ENCODE data around the gene ADAM29.
"Not testable (repeated sequence)": the region's sequence is repeated elsewhere in the genome, so short reads cannot be mapped to it uniquely, and the experiment has no call there.

Gene ADAM29

DNA sequence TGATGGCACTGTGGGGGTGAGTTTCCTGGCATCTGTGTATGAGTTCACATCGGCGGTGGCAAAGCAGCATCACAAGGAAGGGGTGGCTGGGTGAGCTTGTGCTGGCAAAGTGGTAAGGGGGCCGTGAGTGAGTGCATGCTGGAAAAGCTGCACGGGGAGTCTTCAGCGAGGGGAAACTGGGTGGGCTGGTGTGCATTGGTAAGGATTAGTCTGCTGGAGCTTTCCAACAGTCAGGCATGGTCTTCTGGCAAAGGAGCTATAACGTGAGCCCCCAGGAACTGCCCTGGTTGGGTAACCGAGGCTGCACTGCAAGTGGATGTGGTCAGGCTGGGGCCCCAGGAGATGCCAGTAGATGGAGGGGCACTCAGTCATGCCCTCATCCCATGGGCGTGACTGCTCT, 30.7 kb downstream of the ADAM29 start:
- no peak for DNase-seq (ENCODE audit: low read depth in 2 of 2)

DNA sequence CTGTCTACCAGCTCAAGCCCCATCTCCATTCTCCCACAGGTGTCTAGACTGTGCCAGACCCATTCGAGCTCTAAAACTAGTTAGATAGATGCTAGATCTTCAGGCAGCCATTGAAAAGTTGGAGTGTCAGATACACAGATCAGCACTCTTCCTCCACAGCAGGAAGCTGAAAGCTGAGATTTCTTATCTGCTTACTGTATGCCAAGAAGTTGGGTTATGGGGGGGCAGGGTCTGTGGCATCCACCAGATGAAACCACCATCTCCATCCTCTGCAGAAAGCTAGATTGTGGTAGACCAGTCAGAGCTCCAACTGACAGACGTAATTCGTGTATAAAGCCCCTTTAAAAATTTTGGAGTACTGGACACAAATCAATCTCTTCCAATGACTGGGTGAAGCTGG, 54.8 kb downstream of the ADAM29 start:
- DNase-seq (ENCODE audit: low read depth in 2 of 2) = no peak

- DNase-seq (ENCODE audit: low read depth in 2 of 2) = no peak
Measured at GRCh38 chr4:174973336-174973735, 55.2 kb downstream of the ADAM29 start.

- DNase-seq (ENCODE audit: low read depth in 2 of 2) = no peak
Measured at GRCh38 chr4:174983128-174983750, 65.1 kb downstream of the ADAM29 start.

GRCh38 chr4:174983870-174984269, 65.7 kb downstream of the ADAM29 start:
- not testable (repeated sequence) for DNase-seq (ENCODE audit: low read depth in 2 of 2)

- DNase-seq (ENCODE audit: low read depth in 2 of 2) = no peak
Measured at GRCh38 chr4:174989791-174990190, 71.6 kb downstream of the ADAM29 start.

- DNase-seq (ENCODE audit: low read depth in 2 of 2) = no peak
Measured at GRCh38 chr4:174993916-174994315, 75.8 kb downstream of the ADAM29 start.

DNA sequence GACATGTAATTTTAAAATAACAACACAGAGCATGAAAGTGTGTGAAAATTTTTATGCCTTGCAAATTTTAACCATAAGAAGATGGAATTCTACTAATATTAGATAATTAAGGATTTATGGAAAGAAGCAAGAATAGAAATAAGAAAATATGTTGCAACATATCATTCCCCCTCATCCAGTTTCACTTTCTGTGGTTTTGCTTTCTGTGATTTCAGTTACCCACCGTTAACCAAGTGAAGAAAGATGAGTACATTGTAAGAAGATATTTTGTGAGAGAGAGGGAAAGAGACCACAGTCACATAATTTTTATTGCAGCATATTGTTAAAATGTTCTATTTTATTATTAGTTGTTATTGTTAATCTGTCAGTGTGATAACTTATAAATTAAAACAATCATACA, 77.9 kb downstream of the ADAM29 start:
- no peak for DNase-seq (ENCODE audit: low read depth in 2 of 2)

DNA sequence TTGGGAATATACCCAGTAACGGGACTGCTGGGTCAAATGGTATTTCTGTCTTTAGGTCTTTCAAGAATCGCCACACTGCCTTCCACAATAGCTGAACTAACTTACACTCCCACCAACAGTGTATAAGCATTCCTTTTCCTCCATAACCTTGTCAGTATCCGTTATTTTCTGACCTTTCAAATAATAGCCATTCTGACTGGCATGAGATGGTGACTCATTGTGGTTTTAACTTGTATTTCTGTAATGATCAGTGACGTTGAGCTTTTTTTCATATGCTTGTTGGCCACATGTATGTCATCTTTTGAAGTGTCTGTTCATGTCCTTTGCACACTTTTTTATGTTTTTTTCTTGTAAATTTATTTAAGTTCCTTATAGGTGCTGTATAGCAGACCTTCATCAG, 81.2 kb downstream of the ADAM29 start:
- no peak for DNase-seq (ENCODE audit: low read depth in 2 of 2)

DNA sequence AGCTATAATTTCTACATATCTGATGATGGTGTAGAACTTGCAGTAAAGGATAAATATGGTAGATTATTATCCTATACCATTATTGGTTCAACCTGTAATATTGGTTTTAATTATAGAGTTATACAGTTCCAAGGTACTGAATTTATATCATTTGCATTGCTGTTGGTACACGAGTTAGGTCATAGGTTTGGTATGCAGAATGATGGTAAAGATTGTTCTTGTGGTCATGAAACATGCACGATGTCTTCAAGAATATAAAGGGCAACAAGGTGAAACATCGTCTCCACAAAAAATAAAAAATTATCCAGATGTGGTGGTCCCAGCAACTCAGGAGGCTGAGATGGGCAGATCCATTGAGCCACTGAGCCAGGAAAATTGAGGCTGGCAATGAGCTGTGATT, 99.6 kb downstream of the ADAM29 start:
- DNase-seq (ENCODE audit: low read depth in 2 of 2) = no peak

GRCh38 chr4:175019447-175019846, 101.3 kb downstream of the ADAM29 start:
- not testable (repeated sequence) for DNase-seq (ENCODE audit: low read depth in 2 of 2)

All from stimulated activated CD8-positive, alpha-beta memory T cell treated with anti-CD3 and anti-CD28 coated beads, Interleukin-7, amount 100 ng/mL, for 4 hours (primary cell).